Measurements from ENCODE around the gene CFAP73.

CFAP73 gene

DNA sequence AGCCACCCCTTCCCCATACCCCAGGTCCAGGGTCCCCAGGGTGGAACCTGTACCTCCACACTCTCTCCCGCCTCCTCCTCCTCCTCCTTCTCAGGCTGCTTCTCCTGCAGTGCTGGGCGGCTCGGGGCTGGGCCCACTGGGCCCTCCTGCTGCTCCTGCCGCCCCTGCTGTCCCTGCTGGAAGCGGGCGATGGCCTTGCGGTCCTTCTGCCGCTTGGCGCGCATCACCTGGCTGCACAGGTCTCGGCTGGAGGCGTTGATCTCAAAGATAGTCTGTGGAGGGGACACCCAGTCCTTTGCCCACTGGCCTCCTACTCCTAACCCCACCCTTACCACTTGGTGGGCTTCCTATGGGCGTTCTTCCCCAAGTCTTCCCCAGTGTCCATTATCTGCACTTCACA is 14.5 kb downstream of the CFAP73 start:
- no peak for DNase-seq (ENCODE audit: low read depth)

GRCh38 chr12:113165521-113166450 is 16.3 kb downstream of the CFAP73 start:
- DNase-seq (ENCODE audit: low read depth): no peak

DNA sequence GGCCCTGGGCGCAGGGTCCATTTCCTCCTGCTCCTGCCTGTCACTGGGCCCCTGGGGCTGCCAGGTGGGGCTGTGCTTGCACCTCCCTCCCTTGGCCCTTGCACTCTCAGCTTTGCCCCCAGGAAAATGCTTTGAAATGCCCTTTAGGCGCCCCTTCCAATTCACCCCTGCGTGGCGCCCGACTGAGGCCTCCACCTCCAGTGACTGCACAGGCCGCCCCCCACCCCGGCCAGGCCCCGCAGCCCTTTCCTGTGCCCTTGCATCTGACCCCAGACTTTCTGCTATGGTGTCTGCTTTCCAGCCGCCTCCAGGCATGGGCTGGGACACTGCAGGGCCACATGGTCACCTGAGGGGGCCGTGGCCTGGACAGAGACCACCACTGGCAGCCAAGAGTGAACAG is 18.3 kb downstream of the CFAP73 start:
- DNase-seq (ENCODE audit: low read depth): no peak

DNA sequence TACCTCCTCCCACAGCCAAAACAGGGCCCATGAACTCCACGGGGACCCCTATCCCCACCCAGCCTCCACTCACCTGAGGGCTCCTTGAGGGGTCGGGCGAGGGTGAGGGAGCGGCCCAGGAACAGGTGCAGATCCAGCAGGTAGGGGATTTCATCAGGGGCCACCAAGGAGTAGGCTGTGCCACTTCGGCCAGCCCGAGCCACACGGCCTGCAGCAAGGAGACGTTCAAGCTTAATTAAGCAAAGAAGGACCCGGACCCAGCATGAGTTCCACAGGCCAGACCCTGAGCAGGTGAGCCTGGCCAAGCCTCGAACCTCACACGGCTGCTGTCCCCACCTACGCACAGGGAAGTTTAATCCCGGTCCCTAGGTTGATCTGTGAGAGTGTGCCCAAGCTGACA is 20.2 kb downstream of the CFAP73 start:
- DNase-seq (ENCODE audit: low read depth): no peak

- no peak for DNase-seq (ENCODE audit: low read depth)
Observed at GRCh38 chr12:113170457-113170856, 20.9 kb downstream of the CFAP73 start.

DNA sequence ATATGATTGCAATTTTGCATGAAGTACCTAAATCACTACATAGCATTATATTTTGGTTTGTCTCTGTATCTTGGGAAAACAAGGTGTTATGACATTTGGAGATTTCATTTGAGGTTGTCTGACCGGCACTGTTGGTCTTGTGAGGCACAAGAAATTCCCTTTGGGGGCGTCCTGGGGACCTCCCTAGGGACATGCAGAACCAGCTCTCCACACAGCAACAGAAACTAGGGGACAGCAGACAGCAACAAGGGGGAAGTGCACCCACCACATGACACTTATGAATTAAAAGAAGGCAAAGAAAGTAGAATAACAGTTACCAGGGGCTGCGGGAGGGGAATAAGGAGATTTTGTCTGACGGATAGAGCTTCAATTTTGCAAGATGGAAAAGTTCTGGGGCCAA is 21.4 kb downstream of the CFAP73 start:
- no peak for DNase-seq (ENCODE audit: low read depth)

GRCh38 chr12:113171543-113171942 is 22.0 kb downstream of the CFAP73 start:
- no peak for DNase-seq (ENCODE audit: low read depth)

DNA sequence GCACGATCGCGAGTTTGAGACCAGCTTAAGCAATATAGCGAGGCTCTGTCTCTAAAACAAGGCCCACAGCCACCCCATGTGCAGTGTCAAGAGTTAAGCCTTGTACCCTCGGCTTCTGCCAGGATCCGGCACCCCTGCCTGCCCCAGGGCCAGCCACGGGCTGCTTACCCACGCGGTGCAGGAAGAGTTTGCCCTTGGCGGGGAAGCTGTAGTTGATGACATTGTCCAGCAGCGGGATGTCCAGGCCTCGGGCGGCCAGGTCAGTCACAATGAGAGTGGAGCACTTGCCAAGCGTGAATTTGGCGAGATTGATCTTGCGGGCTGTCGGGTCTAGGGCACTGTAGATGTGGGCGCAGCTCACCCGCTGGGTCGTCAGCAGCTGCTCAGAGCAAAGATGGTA is 22.7 kb downstream of the CFAP73 start:
- DNase-seq (ENCODE audit: low read depth): no peak

- no peak for DNase-seq (ENCODE audit: low read depth)
Observed at GRCh38 chr12:113173081-113173698, 23.7 kb downstream of the CFAP73 start.

- DNase-seq (ENCODE audit: low read depth): peak; percentile 65
Observed at GRCh38 chr12:113174461-113175384, 25.2 kb downstream of the CFAP73 start.

- DNase-seq (ENCODE audit: low read depth): no peak
Observed at GRCh38 chr12:113179023-113179422, 29.5 kb downstream of the CFAP73 start.

DNA sequence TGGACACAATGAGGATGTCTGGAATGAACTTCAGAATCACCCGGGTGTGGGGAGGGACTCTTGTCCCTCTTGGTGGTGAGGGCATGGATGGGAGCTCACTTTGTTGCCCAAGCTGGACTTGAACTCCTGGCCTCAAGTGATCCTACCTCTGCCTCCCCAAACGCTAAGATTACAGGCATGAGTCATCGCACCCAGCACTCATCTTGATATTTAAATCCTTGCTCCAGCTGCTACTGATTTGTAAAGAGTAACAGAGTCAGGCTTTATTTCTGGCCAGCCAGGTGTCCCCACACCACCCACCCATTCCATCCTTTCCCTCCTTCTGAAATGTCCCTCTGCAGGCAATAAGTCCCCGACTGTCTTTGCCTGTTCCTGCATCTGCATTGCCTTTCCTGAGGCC is 30.8 kb downstream of the CFAP73 start:
- no peak for DNase-seq (ENCODE audit: low read depth)

- no peak for DNase-seq (ENCODE audit: low read depth)
Observed at GRCh38 chr12:113181975-113182374, 32.5 kb downstream of the CFAP73 start.

- no peak for DNase-seq (ENCODE audit: low read depth)
Observed at GRCh38 chr12:113183030-113183589, 33.6 kb downstream of the CFAP73 start.

GRCh38 chr12:113184098-113184899 is 34.8 kb downstream of the CFAP73 start:
- peak; percentile 65 for DNase-seq (ENCODE audit: low read depth)

DNA sequence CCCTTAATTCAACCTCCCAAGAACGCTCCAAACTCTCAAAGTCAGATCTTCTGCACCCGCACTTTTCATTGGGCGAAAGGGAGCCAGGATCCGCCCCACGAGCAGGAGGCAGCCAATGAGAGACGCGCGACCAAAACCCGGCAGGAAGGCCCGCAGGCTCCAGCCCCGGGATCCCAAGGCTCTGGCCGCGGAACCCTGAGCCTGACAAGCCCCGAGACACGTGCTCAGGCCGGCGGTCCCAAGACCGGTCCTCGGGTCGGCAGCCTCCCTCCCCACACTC is 35.3 kb downstream of the CFAP73 start:
- DNase-seq (ENCODE audit: low read depth): peak; percentile 81

DNA sequence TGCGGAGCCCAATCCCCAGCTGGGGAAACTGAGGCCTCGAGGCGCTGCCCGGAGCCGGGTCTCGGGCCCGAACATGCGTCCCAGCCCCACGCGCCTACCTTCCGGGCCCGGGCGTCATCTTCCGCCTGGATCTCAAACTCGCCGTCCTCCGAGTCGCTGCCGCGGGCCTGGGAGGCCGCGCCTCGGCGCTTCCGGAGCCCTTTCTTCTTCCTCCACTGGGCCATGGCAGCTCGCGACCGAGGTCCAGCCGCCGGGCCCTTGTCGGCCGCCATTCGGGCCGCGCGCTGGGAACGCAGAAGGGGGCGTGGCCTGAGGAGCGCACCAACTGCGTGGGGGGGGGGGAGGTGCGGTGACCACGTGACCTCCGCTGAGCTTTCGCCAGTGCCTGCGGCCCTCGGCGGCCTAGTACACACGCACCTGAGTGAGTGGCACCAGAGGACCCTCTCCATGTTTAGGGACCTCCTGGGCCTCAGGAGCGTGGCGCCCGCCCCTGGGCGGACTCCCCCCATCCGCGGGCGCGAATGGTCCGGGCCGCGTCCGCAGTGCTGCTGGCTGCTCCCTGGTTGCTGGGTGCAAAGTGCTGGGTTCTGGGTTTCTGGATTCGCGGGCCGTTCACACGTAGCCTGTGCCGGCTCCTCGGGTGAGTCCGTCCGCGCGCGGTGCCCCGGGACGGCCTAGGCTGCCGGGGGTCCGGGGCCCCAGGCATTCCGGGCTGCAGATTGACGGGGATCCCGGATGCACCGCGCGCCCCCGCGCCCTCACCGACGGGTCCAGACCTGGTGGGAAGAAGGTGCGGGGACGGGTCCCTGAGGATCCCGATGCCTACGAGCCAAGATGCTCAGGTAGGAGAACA is 35.9 kb downstream of the CFAP73 start, which contains the start of the genes DDX54 and RITA1:
TSS of gene DDX54 (minus strand) at position 299 of the 853 bp plus-strand sequence. CDS start at position 272, 27 bp downstream.
TSS of gene RITA1 (plus strand) at position 542 of the 853 bp plus-strand sequence. CDS start 1,026 bp downstream, outside the sequence.
- DNase-seq (ENCODE audit: low read depth): peak; percentile 67

- DNase-seq (ENCODE audit: low read depth): no peak
Observed at GRCh38 chr12:113186033-113186365, 36.5 kb downstream of the CFAP73 start.

DNA sequence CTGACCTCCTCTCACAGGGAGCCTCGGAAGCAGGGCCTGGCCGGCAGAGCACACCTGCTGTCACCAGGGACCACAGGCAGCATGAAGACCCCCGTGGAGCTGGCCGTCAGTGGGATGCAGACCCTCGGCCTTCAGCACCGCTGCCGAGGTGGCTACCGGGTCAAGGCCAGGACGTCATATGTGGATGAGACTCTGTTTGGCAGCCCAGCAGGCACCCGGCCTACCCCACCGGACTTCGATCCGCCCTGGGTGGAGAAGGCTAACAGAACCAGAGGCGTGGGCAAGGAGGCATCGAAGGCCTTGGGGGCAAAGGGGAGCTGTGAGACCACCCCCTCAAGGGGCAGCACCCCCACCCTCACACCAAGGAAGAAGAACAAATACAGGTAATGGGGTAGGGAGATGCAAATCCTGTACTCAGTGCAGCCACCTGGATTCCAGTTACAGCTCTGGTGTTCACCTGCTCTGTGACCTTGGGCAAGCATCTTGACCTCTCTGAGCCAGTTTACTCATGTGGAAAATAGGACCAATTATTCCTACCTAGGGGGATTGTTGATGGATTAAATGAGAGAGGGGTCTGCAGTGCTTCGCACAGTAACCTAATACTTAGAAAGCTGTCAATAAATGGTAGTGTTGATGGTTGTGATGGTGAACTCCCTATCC is 37.3 kb downstream of the CFAP73 start:
- no peak for DNase-seq (ENCODE audit: low read depth)

- DNase-seq (ENCODE audit: low read depth): no peak
Observed at GRCh38 chr12:113189361-113189760, 39.8 kb downstream of the CFAP73 start.

Measured in stimulated activated CD4-positive, alpha-beta T cell treated with anti-CD3 and anti-CD28 coated beads, Interleukin-2, amount 100 ng/mL, for 4 hours (primary cell).